RWPE1 (cell line): ENCODE measurements around the gene AGAP1.

Experiments
- CTCF ChIA-PET: fragments of 350-600 bp; sonication (Branson Sonifier 250); formaldehyde crosslinking; extraction: SDS; loops from one replicate; lab custom pipeline; 2021; lab: Yijun Ruan, JAX
- POLR2A ChIA-PET: fragments of 400-600 bp; formaldehyde crosslinking; extraction: SDS; loops from one replicate; lab custom pipeline; 2020; ENCODE audit warnings: antibody characterized with exemption; ENCODE audit not compliant: low non-redundant PET; lab: Yijun Ruan, JAX
- DNase-seq: peaks from one replicate; pipeline ENCODE4 v3.0.0; 2012; ENCODE audit warnings: low spot score
- H3K27ac ChIP-seq: fragments of 450-650 bp; 2 replicates; pipeline ENCODE4 v1.5.1; 2017
- TF ChIP-seq, protein P1 (sequence below): fragments of 450-650 bp; conservative IDR thresholded peaks from 2 replicates; pipeline ENCODE4 v1.5.1; 2017; ENCODE audit warnings: low read depth, mild to moderate bottlenecking

AGAP1 gene

DNA sequence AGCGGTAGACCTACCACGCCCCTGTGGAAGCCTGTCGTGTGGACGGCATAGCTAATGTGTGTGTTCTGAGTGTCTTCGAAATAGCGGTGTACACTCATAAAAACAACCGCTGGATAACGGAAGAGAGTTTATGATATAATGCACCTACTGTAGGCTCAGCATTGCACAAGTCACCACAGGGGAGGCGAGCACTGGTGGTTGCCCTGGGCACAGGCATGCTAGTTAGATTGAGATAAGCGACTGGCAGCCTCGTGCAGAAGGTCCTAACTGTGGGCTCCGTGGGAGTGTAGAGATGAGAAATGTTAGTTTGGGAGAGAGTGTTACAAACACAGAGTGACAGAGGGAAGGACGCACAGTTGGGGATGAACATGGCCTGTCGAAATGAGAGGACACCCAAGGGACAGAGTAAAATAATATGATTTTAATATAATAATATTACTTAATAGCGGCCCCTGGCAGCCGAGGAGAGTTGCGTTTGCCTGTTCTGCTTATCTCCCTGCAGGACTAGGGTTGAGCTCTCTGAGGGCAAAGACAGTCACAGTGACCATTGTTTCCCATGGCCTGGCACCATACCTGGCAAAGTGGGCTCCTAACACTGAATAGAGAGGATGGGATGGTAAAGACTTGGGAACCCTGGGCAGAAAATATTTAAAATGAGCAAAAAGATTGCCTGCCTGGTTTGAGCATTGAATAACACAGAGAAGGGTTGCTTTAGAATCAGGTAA is 470.2 kb downstream of the AGAP1 start:
- ChIA-PET CTCF (no interaction called here), POLR2A (no interaction called here)
- TF ChIP-seq, protein P1, sequence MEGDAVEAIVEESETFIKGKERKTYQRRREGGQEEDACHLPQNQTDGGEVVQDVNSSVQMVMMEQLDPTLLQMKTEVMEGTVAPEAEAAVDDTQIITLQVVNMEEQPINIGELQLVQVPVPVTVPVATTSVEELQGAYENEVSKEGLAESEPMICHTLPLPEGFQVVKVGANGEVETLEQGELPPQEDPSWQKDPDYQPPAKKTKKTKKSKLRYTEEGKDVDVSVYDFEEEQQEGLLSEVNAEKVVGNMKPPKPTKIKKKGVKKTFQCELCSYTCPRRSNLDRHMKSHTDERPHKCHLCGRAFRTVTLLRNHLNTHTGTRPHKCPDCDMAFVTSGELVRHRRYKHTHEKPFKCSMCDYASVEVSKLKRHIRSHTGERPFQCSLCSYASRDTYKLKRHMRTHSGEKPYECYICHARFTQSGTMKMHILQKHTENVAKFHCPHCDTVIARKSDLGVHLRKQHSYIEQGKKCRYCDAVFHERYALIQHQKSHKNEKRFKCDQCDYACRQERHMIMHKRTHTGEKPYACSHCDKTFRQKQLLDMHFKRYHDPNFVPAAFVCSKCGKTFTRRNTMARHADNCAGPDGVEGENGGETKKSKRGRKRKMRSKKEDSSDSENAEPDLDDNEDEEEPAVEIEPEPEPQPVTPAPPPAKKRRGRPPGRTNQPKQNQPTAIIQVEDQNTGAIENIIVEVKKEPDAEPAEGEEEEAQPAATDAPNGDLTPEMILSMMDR = no peak
- DNase-seq = no peak
- H3K27ac ChIP-seq = no peak overlapping the region

DNA sequence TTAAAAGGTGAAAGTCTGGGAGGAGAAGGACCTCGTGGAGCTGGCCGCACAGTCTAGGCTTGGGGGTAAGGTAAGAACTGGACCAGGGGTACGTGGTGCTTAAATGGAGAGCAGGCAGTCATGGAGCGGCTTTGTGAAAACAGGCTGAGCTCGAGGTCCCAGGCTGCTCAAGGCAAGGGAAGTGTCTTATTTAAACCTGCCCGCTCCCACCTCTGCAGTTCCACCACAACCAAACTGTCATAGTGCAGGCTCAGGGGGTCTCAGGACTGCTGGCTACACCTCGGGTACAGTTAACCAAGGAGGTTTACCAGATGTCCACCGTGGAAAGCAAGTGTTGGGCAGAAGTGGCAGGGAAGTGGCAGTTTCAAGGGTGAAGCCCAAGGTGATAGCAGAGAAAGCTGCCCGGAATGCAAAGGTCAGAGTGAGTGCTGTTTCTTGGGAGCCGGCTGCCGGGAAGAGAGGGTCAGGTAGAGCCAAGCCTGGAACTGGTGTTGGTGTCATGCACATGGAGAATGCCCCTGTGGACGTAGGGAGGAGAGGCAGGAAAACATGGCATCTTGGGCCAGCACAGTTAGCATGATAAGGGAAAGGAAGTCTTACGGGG is 471.0 kb downstream of the AGAP1 start:
- POLR2A ChIA-PET = no interaction called here
- TF ChIP-seq, protein P1 = no peak
- CTCF ChIA-PET = interaction anchor here (1.1 kb wide), 1 partner anchor 107 kb away, joined by 4 read pairs; no protein-coding TSS in a partner anchor
- H3K27ac ChIP-seq = no peak overlapping the region
- DNase-seq = no peak

DNA sequence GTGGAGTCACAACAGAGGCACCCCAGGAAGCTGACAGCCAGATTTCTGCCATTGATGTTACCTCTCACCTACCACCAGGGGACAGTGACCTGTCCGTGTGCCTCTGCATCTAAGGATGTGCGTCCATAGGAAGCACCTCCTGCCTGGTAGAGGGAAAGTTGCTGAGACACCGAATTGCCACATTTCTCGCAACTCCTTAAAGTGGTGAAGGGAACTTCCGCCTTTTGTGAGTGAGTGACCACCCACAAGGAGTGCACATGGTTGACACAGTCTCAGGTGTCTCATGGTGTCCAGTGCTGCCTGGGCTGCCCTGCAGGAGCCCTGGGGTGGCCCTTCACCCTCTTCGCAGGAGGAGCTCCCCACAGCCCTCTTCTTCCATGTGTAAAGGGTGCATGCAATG is 472.6 kb downstream of the AGAP1 start:
- ChIA-PET POLR2A (no interaction called here), CTCF (interaction anchor here (0.5 to 0.7 kb wide), 2 partner anchors 37 to 202 kb away, joined by 3 to 6 read pairs; partner anchors contain the start of gene GBX2)
- H3K27ac ChIP-seq = no peak overlapping the region
- TF ChIP-seq, protein P1 = no peak
- DNase-seq = no peak

DNA sequence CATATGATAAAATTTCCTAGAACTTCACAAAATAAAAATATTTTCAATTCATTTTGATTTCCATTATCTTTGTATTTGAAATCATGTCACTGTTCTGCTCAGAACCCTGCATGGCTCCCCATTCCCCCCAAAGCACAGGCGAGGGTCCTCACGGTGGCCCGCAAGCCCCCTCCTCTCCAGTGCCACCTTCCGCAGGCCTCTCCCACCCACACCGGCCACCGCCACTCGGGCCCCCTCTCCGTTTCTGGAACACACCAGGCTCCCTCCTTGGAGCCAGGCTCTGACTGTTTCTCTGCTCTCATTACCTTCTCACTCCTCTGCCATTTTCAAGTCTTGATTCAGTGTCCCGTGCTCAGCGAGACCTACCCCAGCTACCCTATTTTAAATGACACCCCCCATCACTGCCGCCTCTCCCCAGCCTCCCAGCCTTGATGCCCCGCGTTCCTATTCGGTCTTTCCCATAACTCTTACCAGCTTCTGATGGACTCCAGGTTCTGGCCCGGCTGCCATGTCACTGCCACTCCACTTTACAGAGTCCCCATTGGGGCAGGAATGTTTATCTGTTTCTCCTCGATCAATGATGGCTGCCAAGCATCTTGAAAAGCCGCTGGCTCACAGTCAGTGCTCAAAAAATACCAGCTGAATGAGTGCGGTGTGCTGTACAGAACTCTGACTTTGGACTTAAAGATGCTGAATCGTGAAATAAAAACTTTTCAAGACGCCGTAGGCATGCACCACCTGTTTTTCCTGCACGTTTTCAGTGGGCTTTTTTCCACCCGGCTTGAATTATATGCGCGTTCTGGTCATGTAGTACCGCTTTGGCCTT is 473.3 kb downstream of the AGAP1 start:
- ChIA-PET CTCF (interaction anchor here (0.5 kb wide), 1 partner anchor 37 kb away, joined by 3 read pairs; no protein-coding TSS in a partner anchor), POLR2A (no interaction called here)
- TF ChIP-seq, protein P1 = no peak

DNA sequence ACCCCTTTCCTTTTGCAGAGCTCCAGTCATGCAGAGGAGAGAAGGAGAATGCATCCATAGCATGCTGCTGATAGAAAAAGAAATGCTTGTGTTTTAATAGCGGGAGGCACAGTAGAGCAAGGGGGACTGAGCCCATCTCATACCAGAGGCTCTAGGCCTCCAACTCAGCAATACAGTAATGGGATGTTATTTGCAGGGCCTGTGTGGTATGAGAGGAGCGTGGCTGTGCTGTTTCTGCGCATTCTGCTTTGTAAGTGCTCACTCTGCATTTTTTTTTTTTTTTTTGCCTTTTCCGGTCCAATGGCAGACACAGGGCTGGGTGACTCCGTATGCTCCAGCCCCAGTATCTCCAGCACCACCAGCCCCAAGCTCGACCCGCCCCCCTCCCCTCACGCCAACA is 474.3 kb downstream of the AGAP1 start:
- POLR2A ChIA-PET = no interaction called here
- H3K27ac ChIP-seq = no peak overlapping the region
- CTCF ChIA-PET = no interaction called here
- TF ChIP-seq, protein P1 = no peak
- no peak for DNase-seq

More for the DNA sequence above, 473.3 kb downstream of the AGAP1 start:
- no peak for DNase-seq
- no peak overlapping the region for H3K27ac ChIP-seq

DNA sequence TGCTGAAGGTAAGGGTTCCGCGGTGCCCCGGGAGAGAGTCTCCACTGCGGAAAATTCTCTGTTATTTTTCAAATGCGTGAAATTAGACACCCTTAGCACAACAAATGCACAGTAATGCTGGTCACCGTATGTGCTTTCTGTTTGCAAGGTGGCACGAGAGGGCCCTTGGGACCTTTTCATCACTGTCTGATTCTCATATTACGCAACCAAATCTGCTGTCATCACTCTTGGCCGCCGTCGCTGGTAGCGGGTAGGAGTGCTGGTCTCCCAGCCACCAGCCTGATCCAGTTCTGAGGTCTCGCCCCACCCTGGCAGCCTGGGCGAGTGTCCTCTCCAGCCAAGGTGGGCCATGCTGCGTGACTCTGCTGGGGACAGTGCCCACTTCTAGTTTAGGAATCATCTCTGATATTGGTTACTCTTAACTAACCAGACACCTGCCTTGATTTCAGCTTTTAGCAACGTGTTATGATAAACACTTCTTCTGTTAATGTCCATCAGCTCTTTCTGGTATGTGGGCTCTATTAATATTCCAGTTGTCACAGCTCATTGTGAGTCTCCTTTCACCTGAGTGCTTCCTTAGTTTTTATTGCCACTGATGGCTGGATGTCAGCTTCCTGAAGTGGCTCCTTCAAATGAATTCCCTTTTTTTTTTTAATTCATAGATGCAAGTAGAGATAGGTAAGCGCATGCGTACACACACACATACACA is 474.9 kb downstream of the AGAP1 start:
- ChIA-PET POLR2A (no interaction called here), CTCF (no interaction called here)
- no peak overlapping the region for H3K27ac ChIP-seq
- DNase-seq = no peak
- TF ChIP-seq, protein P1 = no peak
